ENCODE measurements around the gene CAPN8.
A peak's percentile ranks its signal among the peaks of the same experiment; 100 is the strongest.

Gene CAPN8

GRCh38 chr1:223665592-223666312 lies at the start of gene CAPN8:
Gene CAPN8 (minus strand): TSS chr1:223665701. CDS start chr1:223665646, 55 bp downstream.
- peak; percentile 14 for DNase-seq

GRCh38 chr1:223714849-223715603 lies 49.5 kb upstream of the CAPN8 start:
- peak; percentile 12 for DNase-seq

- DNase-seq, result no peak
These were observed 48.9 kb upstream of the CAPN8 start for GRCh38 chr1:223714421-223714724.

- no peak for DNase-seq
These were observed 48.3 kb upstream of the CAPN8 start for GRCh38 chr1:223713546-223714420.

DNA sequence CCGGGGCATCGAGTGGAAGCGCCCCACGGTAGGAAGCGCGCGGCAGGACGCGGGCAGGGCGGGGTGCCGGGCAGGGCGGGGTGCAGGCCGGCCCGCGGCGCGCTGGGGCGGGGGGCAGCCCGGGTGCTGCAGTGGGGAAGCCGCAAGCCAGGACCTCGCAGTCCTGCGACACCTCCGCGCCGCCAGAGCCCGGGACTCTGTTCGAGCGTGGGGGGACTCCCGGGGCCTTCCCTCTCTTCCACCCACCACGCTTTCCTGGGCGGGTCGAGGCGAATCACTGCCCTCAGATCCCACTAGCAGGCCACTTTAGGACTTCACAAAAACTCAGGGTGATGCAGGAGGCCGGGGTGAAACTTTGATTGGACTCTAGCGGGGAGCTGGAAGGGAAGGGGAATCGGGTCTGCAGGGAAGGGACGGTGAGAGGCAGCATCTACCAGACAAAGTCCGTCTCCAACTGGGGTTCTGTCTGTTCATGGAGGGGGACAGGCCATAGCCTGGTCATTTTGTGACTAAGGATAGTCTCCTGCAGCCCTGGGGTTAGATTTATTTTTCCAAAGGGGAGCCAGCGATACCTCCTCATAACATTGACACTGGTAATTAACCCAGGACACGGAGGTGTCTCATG lies 47.5 kb upstream of the CAPN8 start:
- DNase-seq, result peak; percentile 58

DNA sequence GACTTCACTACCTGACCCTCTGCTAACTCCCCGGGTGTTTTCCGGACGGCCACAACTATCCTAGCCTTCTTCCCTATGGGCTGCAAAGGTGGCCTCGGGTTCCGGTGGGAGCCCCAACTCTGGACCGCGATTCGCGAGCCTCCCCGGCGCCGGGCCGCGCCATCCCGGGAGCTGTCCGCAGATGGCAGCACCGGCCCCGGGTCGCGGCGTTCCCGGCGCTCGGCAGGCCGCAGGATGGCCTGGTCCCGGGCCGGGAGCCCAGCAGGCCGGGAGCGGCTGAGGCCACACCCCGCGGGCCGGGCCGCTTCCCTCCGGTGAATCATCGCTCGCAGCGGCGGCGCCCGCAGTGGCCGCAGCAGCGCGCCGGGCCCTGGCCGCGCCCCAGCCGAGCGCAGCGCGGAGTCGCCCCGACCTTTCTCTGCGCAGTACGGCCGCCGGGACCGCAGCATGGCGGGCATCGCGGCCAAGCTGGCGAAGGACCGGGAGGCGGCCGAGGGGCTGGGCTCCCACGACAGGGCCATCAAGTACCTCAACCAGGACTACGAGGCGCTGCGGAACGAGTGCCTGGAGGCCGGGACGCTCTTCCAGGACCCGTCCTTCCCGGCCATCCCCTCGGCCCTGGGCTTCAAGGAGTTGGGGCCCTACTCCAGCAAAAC lies 46.8 kb upstream of the CAPN8 start, which contains the start of gene CAPN2:
Gene CAPN2, plus strand, starts transcription at position 346 of the 656 bp plus-strand sequence. Its CDS starts 102 bp downstream, at position 448.
- peak; percentile 79 for DNase-seq

DNA sequence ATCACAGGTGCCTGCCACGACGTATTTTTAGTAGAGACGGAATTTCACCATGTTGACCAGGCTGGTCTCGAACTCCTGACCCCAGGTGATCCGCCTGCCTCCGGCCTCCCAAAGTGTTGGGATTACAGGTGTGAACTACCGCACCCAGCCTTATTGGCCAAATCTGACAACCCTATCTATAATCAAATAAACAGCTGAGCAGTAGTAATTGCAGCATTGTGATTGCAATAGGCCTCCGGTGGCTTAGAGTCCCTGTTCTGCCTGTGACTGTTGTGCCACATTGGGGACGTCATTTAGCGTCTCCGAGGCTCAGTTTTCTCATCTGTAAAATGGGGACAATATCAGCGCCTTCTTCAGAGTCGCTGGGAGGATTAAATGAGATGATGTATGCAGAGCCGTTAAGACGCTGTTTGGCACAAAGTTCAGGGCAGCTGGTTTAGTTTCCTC lies 46.3 kb upstream of the CAPN8 start:
- no peak for DNase-seq

DNA sequence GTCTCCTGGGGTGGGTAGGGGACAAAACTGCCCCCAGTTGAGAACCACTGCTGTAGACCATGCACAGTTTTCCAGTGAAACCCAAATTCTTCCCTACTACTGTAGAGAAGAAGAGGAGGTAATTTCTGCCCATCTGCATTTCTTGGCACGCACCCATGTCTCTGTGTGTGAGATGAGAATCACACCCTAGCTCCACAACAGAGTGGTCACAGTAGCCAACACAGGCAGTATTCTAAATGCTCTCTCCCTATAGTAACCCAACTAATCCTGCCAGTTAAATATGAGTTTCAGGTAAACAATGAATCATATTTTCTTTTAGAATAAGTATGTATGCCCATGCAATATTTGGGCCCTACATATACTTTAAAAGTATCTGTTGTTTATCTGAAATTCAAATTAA lies 45.7 kb upstream of the CAPN8 start:
- DNase-seq, result peak; percentile 17

DNA sequence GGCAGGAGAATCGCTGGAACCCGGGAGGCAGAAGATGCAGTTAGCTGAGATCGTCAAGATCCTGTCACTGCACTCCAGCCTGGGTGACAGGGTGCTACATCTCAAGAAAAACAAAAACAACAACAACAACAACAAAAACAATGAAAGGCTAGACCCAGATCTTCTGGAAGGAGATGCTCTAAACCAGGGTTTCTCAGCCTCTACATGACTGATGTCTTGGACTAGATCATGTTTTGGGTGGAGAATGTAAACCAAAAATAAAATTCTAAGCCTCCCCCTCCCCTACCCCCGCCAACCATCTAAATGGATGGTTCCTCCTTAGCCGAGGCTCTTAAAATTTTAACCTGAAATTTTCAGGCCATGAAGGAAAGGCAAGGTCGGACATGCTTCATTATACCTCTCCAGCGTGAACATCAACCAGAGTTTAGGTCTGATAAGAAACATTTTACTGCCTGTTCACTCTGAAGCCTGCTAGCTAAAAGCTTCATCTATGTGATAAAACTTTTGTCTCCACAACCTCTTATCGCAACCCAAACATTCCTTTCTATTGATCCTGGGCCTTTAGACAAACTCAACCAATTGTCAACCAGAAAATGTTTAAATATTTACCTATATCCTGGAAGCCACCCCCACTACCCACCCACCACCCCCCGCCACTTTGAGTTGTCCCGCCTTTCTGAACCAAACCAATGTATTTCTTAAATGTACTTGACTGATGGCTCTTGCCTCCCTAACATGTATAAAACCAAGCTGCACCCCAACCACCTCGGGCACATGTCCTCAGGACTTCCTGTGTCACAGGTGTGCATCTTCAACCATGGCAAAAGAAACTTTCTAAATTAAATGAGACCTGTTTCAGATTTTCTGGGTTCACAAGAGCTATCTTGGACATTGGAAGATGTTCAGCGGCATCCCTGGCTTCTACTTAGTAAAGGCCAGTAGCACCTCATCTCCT lies 45.0 kb upstream of the CAPN8 start:
- peak; percentile 83 for DNase-seq

DNA sequence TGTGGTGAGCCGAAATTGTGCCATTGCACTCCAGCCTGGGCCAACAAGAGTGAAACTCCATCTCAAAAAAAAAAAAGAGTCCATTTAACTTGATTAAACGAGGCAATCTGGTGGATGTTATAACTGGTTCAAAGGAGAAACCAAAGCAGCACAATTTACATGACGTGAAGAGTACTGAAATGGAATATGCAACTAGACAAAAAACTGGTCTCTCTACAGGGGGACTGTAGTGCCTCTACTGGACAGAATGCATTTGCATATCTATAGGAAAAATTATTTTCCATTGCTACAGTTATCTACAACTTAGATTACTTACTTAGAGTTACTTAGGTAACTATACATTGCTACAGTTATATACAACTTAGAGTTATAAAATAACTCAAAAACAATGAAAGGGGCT lies 44.1 kb upstream of the CAPN8 start:
- DNase-seq, result no peak

DNA sequence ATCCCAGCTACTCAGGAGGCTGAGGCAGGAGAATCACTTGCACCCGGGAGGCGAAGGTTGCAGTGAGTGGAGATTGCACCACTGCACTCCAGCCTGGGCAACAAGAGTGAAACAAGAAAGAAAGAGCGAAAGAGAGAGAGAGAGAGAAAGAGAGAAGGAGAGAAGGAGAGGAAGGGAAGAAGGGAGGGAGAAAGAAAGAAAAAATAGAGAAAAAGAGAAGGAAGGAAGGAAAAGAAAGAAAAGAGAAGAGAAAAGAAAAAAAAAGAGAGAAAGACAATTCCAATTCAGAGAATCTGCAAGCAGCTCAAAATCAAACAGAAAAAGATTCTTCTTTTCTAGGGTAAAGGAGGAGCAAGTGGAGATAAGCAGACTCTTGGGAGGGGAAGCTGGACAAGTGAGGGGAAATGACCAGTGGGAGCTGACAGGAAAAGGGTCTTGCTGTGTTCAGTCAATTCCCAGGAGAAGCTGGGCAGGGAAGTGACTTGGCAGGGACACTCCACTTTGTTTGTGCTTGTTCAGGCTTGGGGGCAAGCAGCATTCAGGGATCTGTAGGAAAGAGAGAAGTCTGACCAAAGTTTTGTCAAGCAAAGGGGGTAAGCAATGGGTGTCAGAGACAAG lies 43.3 kb upstream of the CAPN8 start:
- DNase-seq, result no peak

DNA sequence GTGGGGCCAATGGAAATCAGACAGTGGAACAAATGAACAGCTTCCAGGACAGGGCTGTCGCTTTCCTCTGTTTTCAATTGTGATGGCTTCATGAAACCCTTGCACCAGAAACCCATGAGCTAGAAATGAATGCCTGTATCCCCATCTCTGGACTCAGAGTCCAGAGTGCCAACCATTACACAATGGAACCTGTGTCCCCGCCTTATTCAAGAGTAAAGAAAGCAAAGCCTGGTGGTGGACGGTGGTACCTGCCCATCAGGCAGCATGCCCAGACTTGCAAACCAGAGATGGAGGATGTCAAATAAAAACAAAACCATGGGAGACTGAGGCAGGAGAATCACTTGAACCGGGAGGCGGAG lies 42.5 kb upstream of the CAPN8 start:
- DNase-seq, result peak; percentile 74

DNA sequence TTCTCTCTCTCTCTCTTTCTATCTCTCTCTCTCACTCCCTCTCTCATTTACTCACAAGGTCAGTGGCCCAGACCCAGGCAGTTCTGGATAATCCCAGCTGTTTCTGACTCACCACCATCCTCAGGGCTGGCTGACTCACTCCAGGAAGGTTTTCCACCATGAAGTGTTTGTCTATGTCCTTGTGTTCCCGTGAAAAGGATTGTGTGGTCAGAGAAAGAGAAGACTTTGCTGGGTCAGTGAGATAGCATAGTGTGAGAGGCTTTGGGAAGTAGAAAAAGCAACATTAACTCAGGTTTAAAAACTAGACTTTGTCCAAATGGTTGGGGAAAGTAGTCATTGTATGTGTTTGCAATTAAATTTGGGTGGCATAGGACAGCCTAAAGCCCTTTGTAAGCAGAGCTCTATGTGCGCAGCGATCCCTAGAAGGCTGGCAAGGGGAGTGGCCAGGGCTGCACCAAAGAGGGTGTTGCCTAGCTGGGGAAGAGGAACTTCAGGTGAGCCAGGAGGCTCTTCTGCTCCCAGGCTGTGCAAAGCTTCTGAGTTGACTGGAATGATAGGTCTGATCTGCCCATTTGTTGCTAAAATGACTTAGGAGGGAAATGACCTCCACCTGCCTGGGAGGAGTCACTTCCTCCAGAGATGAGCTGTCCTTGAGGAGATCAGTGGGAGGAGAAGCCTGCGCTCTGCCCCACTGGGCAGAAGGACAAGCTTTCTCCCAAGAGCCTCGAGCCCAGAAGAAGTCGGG lies 41.9 kb upstream of the CAPN8 start:
- peak; percentile 77 for DNase-seq

DNA sequence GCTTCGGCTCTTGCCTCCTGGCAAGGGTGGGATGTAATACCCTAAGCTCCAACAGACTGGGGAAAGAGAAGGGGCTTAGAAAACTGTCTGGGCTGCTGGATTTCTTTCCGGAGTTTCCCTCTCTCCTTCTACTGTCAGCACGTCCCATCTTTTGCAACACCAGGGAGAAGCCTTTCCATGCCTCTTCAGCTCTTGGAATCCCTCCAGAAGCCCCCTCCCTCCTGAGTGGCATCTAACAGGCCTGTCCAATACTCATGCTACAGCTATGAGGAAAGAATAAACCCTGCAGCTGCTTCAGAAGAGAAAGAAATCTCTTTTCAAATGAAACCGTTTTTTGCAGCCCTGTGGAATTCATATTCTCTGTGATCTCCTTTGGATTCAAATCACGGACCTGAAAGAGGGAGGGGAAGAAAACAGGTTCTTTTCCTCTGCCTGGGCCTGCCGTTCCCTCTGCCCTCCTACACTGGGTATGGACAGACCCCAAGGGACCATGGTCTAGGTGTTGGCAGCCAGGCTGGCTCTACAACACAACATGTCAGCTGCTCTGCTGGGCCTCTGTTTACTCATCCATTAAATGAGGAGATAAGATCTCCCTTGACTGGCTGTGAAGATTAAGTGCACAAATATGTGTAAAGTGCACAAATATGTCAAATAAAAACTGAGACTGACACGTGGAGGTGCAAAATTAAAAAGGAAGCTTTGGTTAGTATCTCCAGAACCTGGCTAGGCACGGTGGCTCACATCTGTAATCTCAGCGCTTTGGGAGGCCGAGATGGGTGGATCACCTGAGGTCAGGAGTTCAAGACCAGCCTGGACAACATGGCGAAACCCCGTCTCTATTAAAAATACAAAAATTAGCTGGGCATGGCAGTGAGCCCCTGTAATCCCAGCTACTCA lies 40.8 kb upstream of the CAPN8 start:
- peak; percentile 70 for DNase-seq

DNA sequence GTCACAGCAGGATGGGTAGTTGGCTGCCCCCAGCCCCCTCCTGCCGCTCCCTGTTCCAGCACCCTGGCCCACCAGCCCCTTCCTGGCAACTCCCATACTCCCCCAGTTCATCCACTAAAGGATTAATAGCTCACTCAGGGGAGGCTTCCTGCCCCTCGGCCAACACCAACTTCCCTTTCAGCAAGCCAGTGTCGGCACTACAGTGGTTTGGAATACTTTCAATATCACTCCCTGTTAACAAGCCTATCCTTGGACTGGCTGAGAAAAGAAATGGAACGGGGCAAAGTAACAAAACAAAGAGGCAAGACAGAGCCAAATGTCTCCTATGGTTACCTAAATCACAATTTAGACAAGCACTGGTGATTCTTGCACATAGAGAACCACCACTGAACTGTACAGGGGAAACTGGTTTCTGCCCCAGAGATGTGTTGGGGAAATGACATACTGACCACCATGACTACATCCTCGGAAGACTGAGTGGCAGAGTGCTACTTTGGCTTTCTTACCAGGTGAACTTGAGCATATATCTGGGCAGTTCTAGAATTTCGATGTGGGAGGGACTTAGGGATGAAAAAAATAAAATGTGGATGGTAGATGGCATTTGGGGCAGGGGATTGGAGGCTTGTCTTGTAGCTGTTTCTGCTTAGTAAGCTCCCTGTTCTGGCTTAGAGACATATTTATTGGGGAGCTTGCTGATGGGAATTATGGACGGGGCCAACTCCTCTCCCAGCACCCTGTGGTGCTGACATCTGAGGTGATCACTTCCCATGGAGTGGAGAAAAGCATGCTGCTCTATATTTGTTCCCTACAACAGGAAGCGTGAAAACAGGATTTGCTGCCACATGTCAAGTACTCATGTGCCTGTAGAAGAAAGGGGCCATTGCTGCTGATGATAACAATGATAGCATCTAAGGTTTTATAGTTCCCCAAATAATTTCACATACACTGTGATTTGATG lies 39.7 kb upstream of the CAPN8 start:
- DNase-seq, result no peak

DNA sequence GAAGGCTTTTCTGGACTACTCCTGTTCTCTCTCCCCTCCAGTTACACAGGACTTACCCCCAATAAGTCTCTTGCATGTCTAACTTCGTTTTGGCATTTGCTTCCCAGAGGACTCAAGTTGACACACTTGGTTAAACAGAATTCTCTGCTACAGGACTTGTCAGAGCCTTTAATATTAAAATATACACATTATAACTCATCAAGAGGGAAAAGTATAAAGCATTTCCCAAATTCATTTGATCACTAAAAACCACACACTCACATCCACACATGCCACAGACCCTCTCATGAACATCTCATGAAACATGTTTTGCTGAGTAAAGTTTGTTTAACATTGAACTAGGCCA lies 38.1 kb upstream of the CAPN8 start:
- DNase-seq, result no peak

DNA sequence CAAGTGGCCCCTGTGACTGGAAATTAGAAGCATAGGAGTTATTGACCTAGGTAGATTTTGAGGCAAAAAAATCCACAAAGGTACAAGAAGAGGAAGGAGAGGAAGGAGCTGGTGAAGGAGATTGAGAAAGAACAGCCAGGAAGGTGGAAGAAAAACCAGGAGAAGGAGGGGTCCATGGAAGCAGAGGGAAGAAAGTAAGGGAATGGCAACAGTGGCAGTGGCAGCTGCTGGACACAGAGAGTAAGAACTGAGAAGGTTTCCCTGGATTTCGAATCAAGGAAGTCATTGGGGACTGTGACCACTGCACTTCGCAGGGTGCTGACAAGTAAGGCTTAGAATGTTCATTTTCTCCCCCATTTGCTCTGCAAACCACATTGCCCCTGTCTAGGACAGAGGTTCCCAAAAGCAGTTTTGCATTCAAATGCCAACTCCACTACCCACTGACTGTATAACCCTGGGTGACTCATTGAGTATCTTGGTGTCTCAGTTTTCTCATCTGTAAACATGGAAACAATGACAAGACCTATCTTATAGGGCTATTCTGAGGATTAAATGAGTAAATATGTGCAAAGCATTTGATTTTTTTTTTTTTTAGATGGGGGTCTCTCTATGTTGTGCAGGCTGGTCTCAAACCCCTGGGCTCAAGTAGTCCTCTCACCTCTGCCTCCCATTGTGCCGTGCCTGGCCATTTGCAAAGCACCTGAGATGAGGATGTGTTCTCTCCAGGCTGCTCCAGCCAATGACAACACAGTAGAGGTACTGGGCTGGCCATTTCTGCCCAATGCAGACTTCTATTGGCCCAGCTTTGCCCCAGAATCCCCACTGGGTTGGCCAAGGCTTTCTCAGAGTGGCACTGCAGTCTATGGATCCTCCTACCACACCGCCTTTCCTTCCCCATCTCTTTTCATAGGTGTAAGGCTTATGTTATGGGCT lies 37.5 kb upstream of the CAPN8 start:
- no peak for DNase-seq

All from NCI-H146 (cell line).